Activated CD8-positive, alpha-beta memory T cell treated with anti-CD3 and anti-CD28 coated beads, Interleukin-2, amount 50 U/mL, for 1 hour (primary cell): ENCODE measurements around the gene PUM1.

Source experiments
- DNase-seq: peaks from one replicate; pipeline ENCODE4 v3.0.0-alpha.2; 2020; ENCODE audit errors: extremely low read depth

Gene PUM1

GRCh38 chr1:30929944-30930525 lies 135.5 kb downstream of the PUM1 start:
- no peak for DNase-seq

GRCh38 chr1:30929135-30929889 lies 136.2 kb downstream of the PUM1 start:
- DNase-seq: no peak

GRCh38 chr1:30928789-30929134 lies 136.8 kb downstream of the PUM1 start:
- DNase-seq: no peak

- DNase-seq: no peak
Measured at GRCh38 chr1:30928171-30928570, 137.3 kb downstream of the PUM1 start.

GRCh38 chr1:30927448-30927847 lies 138.1 kb downstream of the PUM1 start:
- DNase-seq: no peak

- DNase-seq: no peak
Measured at GRCh38 chr1:30923597-30923996, 141.9 kb downstream of the PUM1 start.

- no peak for DNase-seq
Measured at GRCh38 chr1:30920827-30921226, 144.7 kb downstream of the PUM1 start.

GRCh38 chr1:30919025-30919881 lies 146.3 kb downstream of the PUM1 start:
- DNase-seq: no peak

- DNase-seq: no peak
Measured at GRCh38 chr1:30916296-30916695, 149.2 kb downstream of the PUM1 start.

- no peak for DNase-seq
Measured at GRCh38 chr1:30915491-30916230, 149.9 kb downstream of the PUM1 start.

GRCh38 chr1:30914931-30915330 lies 150.6 kb downstream of the PUM1 start:
- no peak for DNase-seq

GRCh38 chr1:30914587-30914922 lies 151.0 kb downstream of the PUM1 start:
- no peak for DNase-seq

- no peak for DNase-seq
Measured at GRCh38 chr1:30912913-30913652, 152.4 kb downstream of the PUM1 start.

- DNase-seq: no peak
Measured at GRCh38 chr1:30912224-30912623, 153.3 kb downstream of the PUM1 start.

GRCh38 chr1:30911059-30911954 lies 154.2 kb downstream of the PUM1 start:
- no peak for DNase-seq

- DNase-seq: no peak
Measured at GRCh38 chr1:30909365-30910068, 156.0 kb downstream of the PUM1 start.

GRCh38 chr1:30908696-30909364 lies 156.7 kb downstream of the PUM1 start, which contains the start of gene SDC3:
Gene SDC3, minus strand, starts transcription at chr1:30908758. Its CDS starts 172 bp downstream, at chr1:30908586.
- no peak for DNase-seq

GRCh38 chr1:30908316-30908695 lies 157.2 kb downstream of the PUM1 start:
- DNase-seq: no peak
